ENCODE data around the gene NUDT1.

The NUDT1 gene

DNA sequence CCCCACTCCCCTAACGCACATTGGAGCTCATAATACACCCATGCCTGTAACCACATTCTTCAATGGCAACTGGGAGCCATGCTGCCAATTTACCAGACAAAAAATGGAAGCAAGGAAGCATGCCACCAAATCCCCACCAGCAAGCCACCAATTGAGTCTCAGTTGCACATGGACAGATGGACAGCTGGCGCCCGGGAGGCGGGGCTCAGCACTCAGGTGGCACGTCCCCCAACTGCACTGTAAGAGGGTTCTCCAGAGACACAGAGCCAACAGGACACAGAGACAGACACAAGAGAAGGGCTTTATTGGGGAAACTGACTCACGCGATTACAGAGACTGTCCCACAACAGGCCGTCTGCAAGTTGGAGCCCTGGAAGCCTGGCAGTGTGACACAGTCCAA, 11.8 kb upstream of the NUDT1 start:
- FAIRE-seq (no peak), DNase-seq (ENCODE audit: insufficient read length, low spot score) (no peak)
- TF ChIP-seq, protein P1, sequence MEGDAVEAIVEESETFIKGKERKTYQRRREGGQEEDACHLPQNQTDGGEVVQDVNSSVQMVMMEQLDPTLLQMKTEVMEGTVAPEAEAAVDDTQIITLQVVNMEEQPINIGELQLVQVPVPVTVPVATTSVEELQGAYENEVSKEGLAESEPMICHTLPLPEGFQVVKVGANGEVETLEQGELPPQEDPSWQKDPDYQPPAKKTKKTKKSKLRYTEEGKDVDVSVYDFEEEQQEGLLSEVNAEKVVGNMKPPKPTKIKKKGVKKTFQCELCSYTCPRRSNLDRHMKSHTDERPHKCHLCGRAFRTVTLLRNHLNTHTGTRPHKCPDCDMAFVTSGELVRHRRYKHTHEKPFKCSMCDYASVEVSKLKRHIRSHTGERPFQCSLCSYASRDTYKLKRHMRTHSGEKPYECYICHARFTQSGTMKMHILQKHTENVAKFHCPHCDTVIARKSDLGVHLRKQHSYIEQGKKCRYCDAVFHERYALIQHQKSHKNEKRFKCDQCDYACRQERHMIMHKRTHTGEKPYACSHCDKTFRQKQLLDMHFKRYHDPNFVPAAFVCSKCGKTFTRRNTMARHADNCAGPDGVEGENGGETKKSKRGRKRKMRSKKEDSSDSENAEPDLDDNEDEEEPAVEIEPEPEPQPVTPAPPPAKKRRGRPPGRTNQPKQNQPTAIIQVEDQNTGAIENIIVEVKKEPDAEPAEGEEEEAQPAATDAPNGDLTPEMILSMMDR (IDR thresholded peaks at IDR 0.05; ENCODE audit: insufficient read depth, missing control alignments), result no peak

DNA sequence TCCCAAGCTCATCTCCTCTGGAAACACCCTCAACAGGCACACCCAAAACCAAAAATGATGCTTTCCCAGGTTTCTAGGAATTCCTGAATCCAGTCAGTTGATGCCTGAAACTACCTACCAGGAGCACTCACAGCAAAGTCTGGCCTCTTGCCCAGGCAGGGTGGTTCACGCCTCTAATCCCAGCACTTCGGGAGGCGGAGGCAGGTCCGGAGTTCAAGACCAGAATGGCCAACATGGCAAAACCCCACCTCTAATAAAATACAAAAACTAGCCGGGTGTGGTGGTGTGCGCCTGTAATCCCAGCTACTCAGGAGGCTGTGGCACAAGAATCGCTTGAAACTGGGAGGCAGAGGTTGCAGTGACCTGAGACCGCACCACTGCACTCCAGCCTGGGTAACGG, 11.1 kb upstream of the NUDT1 start:
- FAIRE-seq (no peak), DNase-seq (ENCODE audit: insufficient read length, low spot score) (no peak)
- TF ChIP-seq, protein P1 (IDR thresholded peaks at IDR 0.05; ENCODE audit: insufficient read depth, missing control alignments), result no peak

DNA sequence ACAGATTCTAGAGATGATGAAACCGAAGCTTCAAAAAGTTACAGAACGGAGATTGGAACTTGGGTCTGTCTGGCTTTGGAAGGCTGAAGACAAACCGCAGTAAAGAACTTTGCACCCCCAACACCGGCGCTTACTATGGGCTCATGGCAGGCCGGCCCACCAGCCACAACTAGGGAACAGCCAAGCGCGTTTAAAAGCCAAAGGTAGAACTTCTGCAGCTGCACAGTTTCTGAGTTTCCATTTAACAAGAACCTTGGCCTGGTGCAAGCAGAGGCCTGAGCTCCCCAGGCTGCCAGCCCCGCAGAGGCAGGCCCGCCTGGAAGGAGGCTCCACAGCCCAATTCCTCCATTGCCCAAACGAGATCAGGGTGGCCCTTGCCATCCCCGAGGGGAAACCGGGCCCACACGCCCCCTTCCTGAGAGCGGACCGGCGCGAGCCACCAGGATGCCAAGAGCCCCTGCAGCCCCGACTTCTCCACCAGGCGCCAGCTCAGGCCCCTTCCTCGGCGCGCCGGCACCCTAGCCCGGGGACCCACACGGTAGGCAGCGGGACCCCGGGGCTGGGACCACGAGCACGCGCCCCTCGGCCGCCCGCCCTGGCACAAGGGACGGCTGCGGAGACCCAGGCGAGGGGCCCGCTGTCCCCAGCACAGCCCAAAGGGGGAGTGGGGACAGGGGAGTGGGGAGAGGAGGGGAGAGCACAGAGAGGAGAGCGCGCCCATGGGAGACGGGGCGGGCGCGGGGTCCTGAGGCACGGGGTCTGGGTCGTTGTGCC, 9.8 kb upstream of the NUDT1 start:
- DNase-seq (ENCODE audit: insufficient read length, low spot score) (no peak), FAIRE-seq (no peak)
- TF ChIP-seq, protein P1 (IDR thresholded peaks at IDR 0.05; ENCODE audit: insufficient read depth, missing control alignments), result no peak

DNA sequence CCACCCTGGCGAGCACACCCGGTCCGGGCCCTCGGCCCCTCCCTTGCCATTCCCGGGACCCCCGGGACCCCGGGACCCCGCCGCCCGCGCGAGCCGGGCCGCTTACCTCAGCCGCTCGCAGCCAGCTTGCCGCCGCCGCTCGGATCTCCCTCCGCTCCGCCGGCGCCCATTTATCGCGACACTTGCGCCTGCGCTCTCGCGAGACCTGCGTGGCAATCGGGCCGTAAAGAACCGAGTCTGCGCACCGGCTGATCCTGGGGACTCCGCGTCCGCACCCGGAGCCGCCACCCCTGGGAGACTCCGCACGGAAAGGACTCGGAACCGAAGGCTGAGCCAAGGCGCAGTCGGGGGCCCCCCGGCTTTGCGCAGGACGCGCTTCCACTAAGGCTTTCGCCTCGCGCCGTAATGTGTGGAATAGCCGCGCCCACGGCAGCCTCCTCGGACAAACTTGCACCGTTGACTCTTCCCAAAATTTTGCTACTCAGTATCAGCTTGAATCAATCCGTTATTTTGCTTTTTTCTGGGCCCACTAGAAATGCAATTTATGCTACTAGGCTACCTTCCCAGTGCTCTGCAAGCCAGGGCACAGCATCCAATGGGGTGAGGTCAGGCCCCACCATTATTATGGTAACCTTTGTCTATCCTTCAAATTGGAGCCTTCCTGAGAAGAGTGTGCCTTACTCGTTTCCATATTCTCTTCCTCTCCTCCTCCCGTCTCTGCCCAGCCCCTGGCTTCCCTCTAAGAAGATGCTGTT, 9.1 kb upstream of the NUDT1 start, which contains the start of gene MAD1L1:
Gene MAD1L1, minus strand, starts transcription at position 180 of the 755 bp plus-strand sequence. CDS start 2,812 bp downstream, outside the sequence.
- FAIRE-seq (no peak), DNase-seq (ENCODE audit: insufficient read length, low spot score) (peak; percentile 94)
- TF ChIP-seq, protein P1 (IDR thresholded peaks at IDR 0.05; ENCODE audit: insufficient read depth, missing control alignments), result no peak

DNA sequence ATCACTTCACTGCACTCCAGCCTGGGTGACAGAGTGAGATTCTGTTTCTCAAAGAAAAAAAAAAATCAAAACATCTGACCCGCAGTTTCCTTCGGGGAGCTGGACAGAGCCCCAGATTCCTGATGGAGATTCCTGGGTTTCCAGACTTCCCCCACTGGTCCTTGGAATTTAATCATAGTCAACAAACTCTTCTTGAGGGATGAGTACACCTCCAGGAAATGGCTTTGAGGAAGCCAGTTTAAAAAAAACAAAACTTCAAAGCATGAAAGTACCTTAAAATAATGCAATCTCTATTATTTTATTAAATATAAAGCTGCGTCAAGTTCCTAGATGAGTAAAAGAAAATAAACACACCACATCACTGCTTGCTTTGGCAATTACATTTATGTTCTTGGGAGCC, 8.1 kb upstream of the NUDT1 start:
- TF ChIP-seq, protein P1 (IDR thresholded peaks at IDR 0.05; ENCODE audit: insufficient read depth, missing control alignments), result no peak
- FAIRE-seq, result no peak
- DNase-seq (ENCODE audit: insufficient read length, low spot score), result no peak

DNA sequence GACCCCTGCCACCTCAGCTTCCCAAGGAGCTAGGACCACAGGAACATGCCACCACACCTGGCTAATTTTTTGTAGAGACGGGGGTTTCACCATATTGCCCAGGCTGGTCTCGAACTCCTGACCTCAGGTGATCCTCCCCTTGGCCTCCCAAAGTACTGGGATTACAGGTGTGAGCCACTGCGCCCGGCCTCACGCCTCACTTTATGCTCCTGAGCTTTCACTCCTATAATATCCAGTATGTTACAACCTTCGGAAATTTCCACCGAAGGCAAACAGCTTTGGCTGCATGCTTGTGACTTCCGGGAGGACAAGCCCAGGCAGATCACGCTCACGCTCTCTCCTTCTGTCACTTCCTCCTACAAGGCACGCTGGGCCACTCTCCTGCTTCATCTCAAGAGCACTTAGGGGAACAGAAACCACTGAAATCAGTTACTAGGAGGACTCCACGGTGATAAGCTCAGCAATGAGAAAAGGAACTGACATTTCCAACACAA, 4.9 kb upstream of the NUDT1 start:
- FAIRE-seq (no peak), DNase-seq (ENCODE audit: insufficient read length, low spot score) (no peak)
- TF ChIP-seq, protein P1 (IDR thresholded peaks at IDR 0.05; ENCODE audit: insufficient read depth, missing control alignments), result no peak
